CMK (cell line): ENCODE measurements around the gene TMEM72.

ENCODE experiments used
- DNase-seq: peaks from one replicate; pipeline ENCODE4 v3.0.0-alpha.2; 2010; ENCODE audit warnings: low read depth

TMEM72 gene

GRCh38 chr10:44980309-44981171 is 69.4 kb downstream of the TMEM72 start:
- no peak for DNase-seq

GRCh38 chr10:44981172-44982113 is 70.3 kb downstream of the TMEM72 start:
- DNase-seq: no peak

GRCh38 chr10:44982114-44982460 is 71.0 kb downstream of the TMEM72 start:
- DNase-seq: no peak

- DNase-seq: no peak
Observed at GRCh38 chr10:44982496-44982895, 71.4 kb downstream of the TMEM72 start.

GRCh38 chr10:44983066-44983894 is 72.1 kb downstream of the TMEM72 start:
- no peak for DNase-seq

- no peak for DNase-seq
Observed at GRCh38 chr10:44983895-44984278, 72.8 kb downstream of the TMEM72 start.

- DNase-seq: no peak
Observed at GRCh38 chr10:44984671-44985101, 73.5 kb downstream of the TMEM72 start.

GRCh38 chr10:44985175-44985681 is 74.1 kb downstream of the TMEM72 start:
- DNase-seq: no peak

GRCh38 chr10:44986179-44986578 is 75.0 kb downstream of the TMEM72 start:
- DNase-seq: no peak
